ENCODE results near the gene RAPGEF3.

RAPGEF3 gene

GRCh38 chr12:47718531-47718930 lies 40.1 kb downstream of the RAPGEF3 start:
- DNase-seq (ENCODE audit: low spot score in 2 of 2) (no peak), ATAC-seq (no peak)
- Mint-ChIP-seq H3K4me3 (no peak overlapping the region), H3K9me3 (no peaks in the 10 kb centered on the region), H3K4me1 (peaks cover 40% of the 10 kb centered on the region), H3K27ac (no peak overlapping the region), H3K36me3 (peaks cover 7% of the 10 kb centered on the region)

GRCh38 chr12:47717443-47718193 lies 41.1 kb downstream of the RAPGEF3 start:
- H3K4me3 Mint-ChIP-seq, result no peak overlapping the region
- ATAC-seq (peak; percentile 46), DNase-seq (ENCODE audit: low spot score in 2 of 2) (no peak)
- H3K9me3 Mint-ChIP-seq, result no peaks in the 10 kb centered on the region
- H3K36me3 Mint-ChIP-seq, result peaks cover 7% of the 10 kb centered on the region
- H3K4me1 Mint-ChIP-seq, result peaks cover 35% of the 10 kb centered on the region
- H3K27ac Mint-ChIP-seq, result peak overlapping the region; percentile 86

GRCh38 chr12:47717046-47717442 lies 41.6 kb downstream of the RAPGEF3 start:
- ATAC-seq, result no peak
- DNase-seq (ENCODE audit: low spot score in 2 of 2), result no peak
- H3K4me3 Mint-ChIP-seq, result no peak overlapping the region
- H3K4me1 Mint-ChIP-seq, result peaks cover 29% of the 10 kb centered on the region
- H3K27ac Mint-ChIP-seq, result no peak overlapping the region
- H3K9me3 Mint-ChIP-seq, result no peaks in the 10 kb centered on the region
- H3K36me3 Mint-ChIP-seq, result peaks cover 7% of the 10 kb centered on the region

GRCh38 chr12:47715877-47716548 lies 42.7 kb downstream of the RAPGEF3 start:
- Mint-ChIP-seq H3K4me3 (no peak overlapping the region), H3K36me3 (peaks cover 7% of the 10 kb centered on the region), H3K27ac (no peak overlapping the region), H3K9me3 (no peaks in the 10 kb centered on the region), H3K4me1 (peaks cover 19% of the 10 kb centered on the region)
- DNase-seq (ENCODE audit: low spot score in 2 of 2) (no peak), ATAC-seq (no peak)

- Mint-ChIP-seq H3K9me3 (no peaks in the 10 kb centered on the region), H3K4me3 (no peak overlapping the region), H3K27ac (peak overlapping the region; percentile 50), H3K36me3 (peaks cover 7% of the 10 kb centered on the region), H3K4me1 (peaks cover 14% of the 10 kb centered on the region)
- peak; percentile 87 for ATAC-seq
- peak; percentile 53 to 82 for DNase-seq (ENCODE audit: low spot score in 2 of 2)
These were observed 43.2 kb downstream of the RAPGEF3 start for GRCh38 chr12:47715393-47715876.

GRCh38 chr12:47714826-47715386 lies 43.8 kb downstream of the RAPGEF3 start:
- H3K27ac Mint-ChIP-seq, result peak overlapping the region; percentile 50
- no peaks in the 10 kb centered on the region for H3K9me3 Mint-ChIP-seq
- peak; percentile 12 for ATAC-seq

GRCh38 chr12:47712171-47712570 lies 46.5 kb downstream of the RAPGEF3 start:
- no peak overlapping the region for H3K4me3 Mint-ChIP-seq
- H3K27ac Mint-ChIP-seq, result peak overlapping the region; percentile 40
- peaks cover 7% of the 10 kb centered on the region for H3K36me3 Mint-ChIP-seq
- no peaks in the 10 kb centered on the region for H3K9me3 Mint-ChIP-seq
- peak in 1 of 2 donors; percentile 42 for DNase-seq (ENCODE audit: low spot score in 2 of 2)
- H3K4me1 Mint-ChIP-seq, result peaks cover 32% of the 10 kb centered on the region
- ATAC-seq, result no peak

More at GRCh38 chr12:47714826-47715386, 43.8 kb downstream of the RAPGEF3 start:
- H3K36me3 Mint-ChIP-seq, result peaks cover 7% of the 10 kb centered on the region
- H3K4me3 Mint-ChIP-seq, result no peak overlapping the region
- H3K4me1 Mint-ChIP-seq, result peaks cover 14% of the 10 kb centered on the region
- DNase-seq (ENCODE audit: low spot score in 2 of 2), result peak in 1 of 2 donors; percentile 51

GRCh38 chr12:47711448-47711847 lies 47.2 kb downstream of the RAPGEF3 start:
- DNase-seq (ENCODE audit: low spot score in 2 of 2) (peak in 1 of 2 donors; percentile 42), ATAC-seq (no peak)
- H3K27ac Mint-ChIP-seq, result no peak overlapping the region
- peaks cover 9% of the 10 kb centered on the region for H3K36me3 Mint-ChIP-seq
- no peaks in the 10 kb centered on the region for H3K9me3 Mint-ChIP-seq
- H3K4me3 Mint-ChIP-seq, result no peak overlapping the region
- peaks cover 36% of the 10 kb centered on the region for H3K4me1 Mint-ChIP-seq

GRCh38 chr12:47710278-47710677 lies 48.4 kb downstream of the RAPGEF3 start:
- no peaks in the 10 kb centered on the region for H3K9me3 Mint-ChIP-seq
- H3K4me3 Mint-ChIP-seq, result no peak overlapping the region
- peaks cover 16% of the 10 kb centered on the region for H3K36me3 Mint-ChIP-seq
- H3K4me1 Mint-ChIP-seq, result peaks cover 36% of the 10 kb centered on the region
- no peak for DNase-seq (ENCODE audit: low spot score in 2 of 2)
- H3K27ac Mint-ChIP-seq, result no peak overlapping the region
- ATAC-seq, result no peak

- Mint-ChIP-seq H3K4me3 (no peak overlapping the region), H3K4me1 (peaks cover 37% of the 10 kb centered on the region), H3K36me3 (peaks cover 18% of the 10 kb centered on the region), H3K9me3 (no peaks in the 10 kb centered on the region), H3K27ac (no peak overlapping the region)
- no peak for ATAC-seq
- no peak for DNase-seq (ENCODE audit: low spot score in 2 of 2)
These were observed 49.0 kb downstream of the RAPGEF3 start for GRCh38 chr12:47709671-47710070.

GRCh38 chr12:47709237-47709636 lies 49.4 kb downstream of the RAPGEF3 start:
- Mint-ChIP-seq H3K36me3 (peaks cover 19% of the 10 kb centered on the region), H3K4me3 (no peak overlapping the region), H3K4me1 (peaks cover 39% of the 10 kb centered on the region), H3K27ac (no peak overlapping the region), H3K9me3 (no peaks in the 10 kb centered on the region)
- peak in 1 of 2 donors; percentile 50 for DNase-seq (ENCODE audit: low spot score in 2 of 2)
- ATAC-seq, result no peak

GRCh38 chr12:47707905-47708543 lies 50.7 kb downstream of the RAPGEF3 start:
- Mint-ChIP-seq H3K4me1 (peaks cover 50% of the 10 kb centered on the region), H3K4me3 (peak overlapping the region; percentile 85), H3K36me3 (peaks cover 19% of the 10 kb centered on the region), H3K27ac (no peak overlapping the region), H3K9me3 (no peaks in the 10 kb centered on the region)
- ATAC-seq, result no peak
- peak in 1 of 2 donors; percentile 48 for DNase-seq (ENCODE audit: low spot score in 2 of 2)

- no peak overlapping the region for H3K27ac Mint-ChIP-seq
- ATAC-seq (no peak), DNase-seq (ENCODE audit: low spot score in 2 of 2) (no peak)
- H3K9me3 Mint-ChIP-seq, result no peaks in the 10 kb centered on the region
- H3K36me3 Mint-ChIP-seq, result peaks cover 24% of the 10 kb centered on the region
- peaks cover 50% of the 10 kb centered on the region for H3K4me1 Mint-ChIP-seq
- H3K4me3 Mint-ChIP-seq, result peak overlapping the region; percentile 85
These were observed 51.3 kb downstream of the RAPGEF3 start for GRCh38 chr12:47707355-47707754.

GRCh38 chr12:47705566-47706425 lies 52.9 kb downstream of the RAPGEF3 start, which contains the start of gene RPAP3:
RPAP3 (minus strand) TSS chr12:47706030; CDS start chr12:47702840, 3,190 bp downstream.
- Mint-ChIP-seq H3K4me3 (peak within 1 kb of the TSS; percentile 85), H3K4me1 (peaks cover 50% of the 10 kb centered on the region), H3K36me3 (peaks cover 39% of the 10 kb centered on the region), H3K27ac (peak within 1 kb of the TSS; percentile 97), H3K9me3 (no peaks in the 10 kb centered on the region)
- peak; percentile 94 for ATAC-seq
- peak; percentile 97 to 99 for DNase-seq (ENCODE audit: low spot score in 2 of 2)
